DND-41 (cell line): ENCODE measurements around the gene HMCN2.

ENCODE experiments used
- EZH2 ChIP-seq: IDR thresholded peaks from 3 replicates; pipeline ENCODE4 v1.6.1; 2012; ENCODE audit warnings: borderline replicate concordance, low read depth, mild to moderate bottlenecking, moderate library complexity, low read length, inconsistent platforms; ENCODE audit not compliant: severe bottlenecking
- TF ChIP-seq, protein P1 (sequence below): IDR thresholded peaks from 2 replicates; pipeline ENCODE4 v1.5.1; 2012; ENCODE audit warnings: borderline replicate concordance, low read length, moderate library complexity, mild to moderate bottlenecking; ENCODE audit not compliant: poor library complexity, severe bottlenecking; ENCODE audit errors: extremely low read depth

DNA sequence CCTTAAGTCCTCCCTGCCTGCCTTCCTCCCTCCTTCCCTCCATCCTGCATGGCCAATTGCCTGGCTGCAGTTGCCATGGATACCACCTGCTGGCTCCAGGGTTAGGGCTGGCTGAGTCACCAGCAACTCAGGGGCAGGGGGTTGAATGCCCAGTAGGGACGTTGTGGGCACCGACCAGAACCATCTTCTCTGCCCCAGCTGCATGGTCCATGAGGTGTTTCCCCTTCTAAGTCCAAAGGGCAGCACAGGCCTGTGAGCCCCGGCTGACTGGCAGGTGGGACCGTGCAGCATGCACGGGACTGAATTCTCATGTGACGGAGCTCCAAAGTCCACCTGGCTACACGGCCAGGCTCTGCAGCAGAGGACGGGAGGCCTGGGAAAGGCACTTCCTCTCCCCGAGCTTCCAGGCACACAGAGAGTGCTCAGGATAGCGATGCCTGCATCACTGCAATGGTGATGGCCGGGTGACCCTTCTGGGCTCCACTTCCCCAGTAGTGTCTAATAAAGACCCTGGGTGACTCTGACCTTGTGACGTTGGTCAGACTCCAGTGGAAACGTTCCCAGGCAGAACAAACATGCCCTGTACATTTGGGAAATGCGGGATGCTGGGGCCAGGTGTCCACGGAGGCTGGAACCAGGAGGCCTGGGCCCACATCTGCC is 184.9 kb downstream of the HMCN2 start:
- TF ChIP-seq, protein P1, sequence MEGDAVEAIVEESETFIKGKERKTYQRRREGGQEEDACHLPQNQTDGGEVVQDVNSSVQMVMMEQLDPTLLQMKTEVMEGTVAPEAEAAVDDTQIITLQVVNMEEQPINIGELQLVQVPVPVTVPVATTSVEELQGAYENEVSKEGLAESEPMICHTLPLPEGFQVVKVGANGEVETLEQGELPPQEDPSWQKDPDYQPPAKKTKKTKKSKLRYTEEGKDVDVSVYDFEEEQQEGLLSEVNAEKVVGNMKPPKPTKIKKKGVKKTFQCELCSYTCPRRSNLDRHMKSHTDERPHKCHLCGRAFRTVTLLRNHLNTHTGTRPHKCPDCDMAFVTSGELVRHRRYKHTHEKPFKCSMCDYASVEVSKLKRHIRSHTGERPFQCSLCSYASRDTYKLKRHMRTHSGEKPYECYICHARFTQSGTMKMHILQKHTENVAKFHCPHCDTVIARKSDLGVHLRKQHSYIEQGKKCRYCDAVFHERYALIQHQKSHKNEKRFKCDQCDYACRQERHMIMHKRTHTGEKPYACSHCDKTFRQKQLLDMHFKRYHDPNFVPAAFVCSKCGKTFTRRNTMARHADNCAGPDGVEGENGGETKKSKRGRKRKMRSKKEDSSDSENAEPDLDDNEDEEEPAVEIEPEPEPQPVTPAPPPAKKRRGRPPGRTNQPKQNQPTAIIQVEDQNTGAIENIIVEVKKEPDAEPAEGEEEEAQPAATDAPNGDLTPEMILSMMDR = no peak
- no peak for TF ChIP-seq EZH2
